GM23338 (cell line): ENCODE data around the gene EPS8L1. TPM values are rescaled to one million over a fixed set of nuclear protein-coding genes. Genes with fewer than 3 reads are reported as not detected.

Experiments
- ATAC-seq: fragments of 200-7000 bp; cut with Tn5 transposase; 3 replicates; pipeline ENCODE4 v1.9.1; 2020
- DNase-seq: peaks from one replicate; pipeline ENCODE4 v3.0.0-alpha.2; 2015; ENCODE audit warnings: low spot score
- H2AFZ ChIP-seq: fragments of 200-600 bp; sonication (generic); 2 replicates; pipeline ENCODE4 v1.8.0; 2016; ENCODE audit warnings: antibody characterized with exemption, mild to moderate bottlenecking, moderate library complexity
- H3F3A ChIP-seq: fragments of 200-600 bp; sonication (generic); replicated peaks from 2 replicates; pipeline ENCODE4 v1.8.0; 2017; ENCODE audit warnings: antibody characterized with exemption, mixed run types, low read depth
- H3K27ac ChIP-seq: fragments of 200-600 bp; sonication (generic); 2 replicates; pipeline ENCODE4 v1.6.1; 2016; ENCODE audit warnings: low read depth
- H3K27me3 ChIP-seq: fragments of 200-600 bp; sonication (generic); 2 replicates; pipeline ENCODE4 v1.8.0; 2016; ENCODE audit warnings: mild to moderate bottlenecking, mixed run types, moderate library complexity; ENCODE audit not compliant: insufficient read depth
- H3K36me3 ChIP-seq: fragments of 200-600 bp; sonication (generic); 2 replicates; pipeline ENCODE4 v1.8.0; 2016; ENCODE audit warnings: mild to moderate bottlenecking; ENCODE audit not compliant: insufficient read depth
- H3K4me1 ChIP-seq: fragments of 200-600 bp; sonication (generic); 2 replicates; pipeline ENCODE4 v1.8.0; 2016; ENCODE audit warnings: mild to moderate bottlenecking, moderate library complexity; ENCODE audit not compliant: insufficient read depth
- H3K4me2 ChIP-seq: fragments of 200-600 bp; sonication (generic); 2 replicates; pipeline ENCODE4 v1.7.1; 2017; ENCODE audit warnings: mixed run types
- H3K4me3 ChIP-seq: fragments of 200-600 bp; sonication (generic); 2 replicates; pipeline ENCODE4 v1.6.1; 2016; ENCODE audit warnings: mixed run types
- H3K79me2 ChIP-seq: fragments of 200-600 bp; sonication (generic); replicated peaks from 2 replicates; pipeline ENCODE4 v1.8.0; 2017; ENCODE audit warnings: mild to moderate bottlenecking; ENCODE audit not compliant: insufficient read depth
- H3K9me2 ChIP-seq: fragments of 200-600 bp; sonication (generic); 2 replicates; pipeline ENCODE4 v1.8.0; 2017; ENCODE audit not compliant: insufficient read depth
- H4K20me1 ChIP-seq: fragments of 200-600 bp; sonication (generic); replicated peaks from 2 replicates; pipeline ENCODE4 v1.8.0; 2017; ENCODE audit warnings: mild to moderate bottlenecking; ENCODE audit not compliant: insufficient read depth
- H3K27ac Mint-ChIP-seq: 2 replicates; pipeline ENCODE4 v1.8.0; 2020; ENCODE audit warnings: inconsistent platforms, mild to moderate bottlenecking, moderate library complexity, mixed read lengths
- H3K27me3 Mint-ChIP-seq: 3 replicates; pipeline ENCODE4 v1.8.0; 2022; ENCODE audit warnings: low read depth, mild to moderate bottlenecking, moderate library complexity, mixed read lengths, inconsistent platforms; ENCODE audit not compliant: insufficient read depth, poor library complexity
- H3K36me3 Mint-ChIP-seq: 3 replicates; pipeline ENCODE4 v1.8.0; 2021; ENCODE audit warnings: low read depth, mild to moderate bottlenecking, inconsistent platforms, moderate library complexity, mixed read lengths
- H3K4me1 Mint-ChIP-seq: 3 replicates; pipeline ENCODE4 v1.8.0; 2020; ENCODE audit warnings: mild to moderate bottlenecking, inconsistent platforms, mixed read lengths
- H3K4me3 Mint-ChIP-seq: 3 replicates; pipeline ENCODE4 v1.8.0; 2021; ENCODE audit warnings: moderate library complexity, mild to moderate bottlenecking, inconsistent platforms, mixed read lengths
- H3K9me3 Mint-ChIP-seq: 3 replicates; pipeline ENCODE4 v1.8.0; 2020; ENCODE audit warnings: moderate library complexity, mild to moderate bottlenecking, inconsistent platforms, mixed read lengths
- ETS1 ChIP-seq: IDR thresholded peaks from 2 replicates; pipeline ENCODE4 v1.6.1; 2016; ENCODE audit warnings: antibody characterized with exemption
- EZH2 ChIP-seq: fragments of 200-600 bp; sonication (generic); IDR thresholded peaks from one replicate; pipeline ENCODE4 v1.8.0; 2017; ENCODE audit warnings: antibody characterized with exemption, mild to moderate bottlenecking, low read depth; ENCODE audit not compliant: unreplicated experiment
- EZH2phosphoT487 ChIP-seq: fragments of 200-600 bp; sonication (generic); IDR thresholded peaks from one replicate; pipeline ENCODE4 v1.8.1; 2018; ENCODE audit warnings: antibody characterized with exemption; ENCODE audit not compliant: unreplicated experiment
- NANOG ChIP-seq: IDR thresholded peaks from 2 replicates; pipeline ENCODE4 v1.6.1; 2016; ENCODE audit warnings: antibody characterized with exemption, borderline replicate concordance
- POLR2AphosphoS5 ChIP-seq: IDR thresholded peaks from 2 replicates; pipeline ENCODE4 v1.6.1; 2016; ENCODE audit warnings: antibody characterized with exemption, low read depth
- STAT1 ChIP-seq: IDR thresholded peaks from one replicate; pipeline ENCODE4 v1.6.1; 2016; ENCODE audit warnings: antibody characterized with exemption; ENCODE audit not compliant: unreplicated experiment
- ZNF114 ChIP-seq: fragments of 250-450 bp; sonication (Bioruptor Pico); IDR thresholded peaks from 2 replicates; pipeline ENCODE4 v1.5.0; 2020; ENCODE audit warnings: mild to moderate bottlenecking, moderate library complexity
- ZNF331 ChIP-seq: fragments of 250-450 bp; sonication (Bioruptor Pico); IDR thresholded peaks from 2 replicates; pipeline ENCODE4 v1.5.0; 2020; ENCODE audit warnings: low read depth, mild to moderate bottlenecking, moderate library complexity
- ZNF462 ChIP-seq: fragments of 250-450 bp; sonication (Bioruptor Pico); IDR thresholded peaks from 2 replicates; pipeline ENCODE4 v1.5.0; 2020; ENCODE audit warnings: mild to moderate bottlenecking, moderate library complexity
- polyA plus RNA-seq: library from polyadenylated mRNA; unstranded; fragments of >200 nt; fragmentation: Nextera tagmentation; extraction: Ambion mirVana; gene quantifications from 2 replicates; pipeline ENCODE4 v1.2.1, GENCODE V29; 2016
- total RNA-seq: library from RNA; depleted of rRNA; stranded (reverse); fragments of >200 nt; shearing (Covaris generic); gene quantifications from 2 replicates; pipeline ENCODE4 v1.2.3, GENCODE V29; 2014

Gene EPS8L1
- total and polyA plus RNA-seq, 2 experiments from 2014 or later: 47.5 to 51.2 TPM

GRCh38 chr19:55071913-55072312, 3.8 kb upstream of the EPS8L1 start (continued):
- TF ChIP-seq ZNF462 (CRISPR knock-in tag): no peak
- TF ChIP-seq ZNF331 (CRISPR knock-in tag): no peak
- TF ChIP-seq ETS1: no peak
- TF ChIP-seq NANOG: no peak
- no peak for TF ChIP-seq STAT1
- TF ChIP-seq EZH2phosphoT487: no peak
- no peak for TF ChIP-seq EZH2
- TF ChIP-seq POLR2AphosphoS5: no peak
- no peak for TF ChIP-seq ZNF114

DNA sequence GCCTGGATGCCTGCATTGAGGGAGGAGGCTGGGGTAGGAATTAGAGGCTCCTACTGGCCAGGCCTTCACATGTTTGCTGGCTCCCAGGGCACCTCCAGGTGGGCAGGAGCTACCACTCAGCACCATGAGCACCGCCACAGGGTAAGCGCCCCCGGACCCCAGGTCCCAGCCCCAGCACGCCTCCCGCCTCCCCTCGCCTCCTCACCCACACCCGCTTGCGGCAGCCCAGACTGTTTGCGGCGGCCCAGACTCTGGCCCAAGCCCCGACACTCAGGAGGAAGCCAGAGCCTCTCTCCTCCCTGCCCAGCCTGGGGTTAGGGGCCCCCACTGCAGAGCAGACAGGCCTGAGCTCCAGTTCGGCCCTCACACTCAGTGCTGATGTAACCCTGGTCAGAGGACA, 652 bp downstream of the EPS8L1 start:
- ATAC-seq (no peak), DNase-seq (no peak)
- Mint-ChIP-seq H3K36me3 (peaks cover 6% of the 10 kb centered on the region; the same call in 2 of the 3 replicates), H3K27ac (no peak overlapping the region), H3K4me3 (peak overlapping the region; percentile 64; the same call in 1 of the 3 replicates), H3K27me3 (peaks cover 49% of the 10 kb centered on the region), H3K4me1 (peaks cover 38% of the 10 kb centered on the region), H3K9me3 (peaks cover 6% of the 10 kb centered on the region; the same call in 2 of the 3 replicates)
- peak overlapping the region; percentile 49; the same call in 1 of the 2 replicates for H3K4me2 ChIP-seq
- no peak overlapping the region; the same call in 1 of the 2 replicates for H3K4me3 ChIP-seq
- no peaks in the 10 kb centered on the region for H3K79me2 ChIP-seq
- peaks cover 54% of the 10 kb centered on the region for H3K27me3 ChIP-seq
- no peaks in the 10 kb centered on the region for H3K36me3 ChIP-seq
- H3K4me1 ChIP-seq: peaks cover 19% of the 10 kb centered on the region; the same call in 1 of the 2 replicates
- no peak overlapping the region for H2AFZ ChIP-seq
- H3K9me2 ChIP-seq: no peaks in the 10 kb centered on the region
- no peak overlapping the region for H3K27ac ChIP-seq
- peaks cover 9% of the 10 kb centered on the region for H3F3A ChIP-seq
- H4K20me1 ChIP-seq: no peaks in the 10 kb centered on the region
- no peak for TF ChIP-seq EZH2phosphoT487
